ENCODE results near the gene KCNK6.

Gene KCNK6

GRCh38 chr19:38308006-38308766 is 11.5 kb upstream of the KCNK6 start:
- H3K4me1 Mint-ChIP-seq (ENCODE audit: low read depth), result peaks cover 2% of the 10 kb centered on the region
- no peaks in the 10 kb centered on the region for H3K27me3 Mint-ChIP-seq
- no peaks in the 10 kb centered on the region for H3K9me3 Mint-ChIP-seq (ENCODE audit: low read depth)
- H3K27ac Mint-ChIP-seq, result no peak overlapping the region
- peaks cover 3% of the 10 kb centered on the region for H3K36me3 Mint-ChIP-seq
- no peak overlapping the region for H3K4me3 Mint-ChIP-seq

- no peak overlapping the region for H3K4me3 Mint-ChIP-seq
- H3K9me3 Mint-ChIP-seq (ENCODE audit: low read depth), result no peaks in the 10 kb centered on the region
- no peak overlapping the region for H3K27ac Mint-ChIP-seq
- peaks cover 3% of the 10 kb centered on the region for H3K36me3 Mint-ChIP-seq
- peaks cover 2% of the 10 kb centered on the region for H3K4me1 Mint-ChIP-seq (ENCODE audit: low read depth)
- H3K27me3 Mint-ChIP-seq, result no peaks in the 10 kb centered on the region
Measured at GRCh38 chr19:38308926-38309614, 10.6 kb upstream of the KCNK6 start.

GRCh38 chr19:38309615-38310278 is 9.9 kb upstream of the KCNK6 start:
- Mint-ChIP-seq H3K36me3 (peaks cover 3% of the 10 kb centered on the region), H3K27me3 (no peaks in the 10 kb centered on the region), H3K4me3 (no peak overlapping the region), H3K9me3 (ENCODE audit: low read depth) (no peaks in the 10 kb centered on the region), H3K27ac (no peak overlapping the region), H3K4me1 (ENCODE audit: low read depth) (peaks cover 2% of the 10 kb centered on the region)

DNA sequence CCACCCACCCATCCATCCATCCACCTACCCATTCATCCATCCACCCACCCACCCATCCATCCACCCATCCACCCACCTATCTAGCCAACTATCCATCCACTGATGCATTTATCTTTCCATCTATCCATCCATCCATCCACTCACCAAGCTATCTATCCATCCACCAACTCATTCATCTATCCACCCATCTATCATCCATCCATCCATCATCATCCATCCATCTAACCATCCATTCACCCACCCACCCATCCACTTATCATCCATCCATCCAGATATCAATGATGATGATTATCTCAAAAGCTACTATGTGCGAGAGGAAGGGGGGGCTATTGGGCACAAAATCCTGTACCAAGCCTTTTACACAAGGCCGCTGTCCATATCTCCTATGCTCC is 9.4 kb upstream of the KCNK6 start:
- no peak overlapping the region for H3K27ac Mint-ChIP-seq

DNA sequence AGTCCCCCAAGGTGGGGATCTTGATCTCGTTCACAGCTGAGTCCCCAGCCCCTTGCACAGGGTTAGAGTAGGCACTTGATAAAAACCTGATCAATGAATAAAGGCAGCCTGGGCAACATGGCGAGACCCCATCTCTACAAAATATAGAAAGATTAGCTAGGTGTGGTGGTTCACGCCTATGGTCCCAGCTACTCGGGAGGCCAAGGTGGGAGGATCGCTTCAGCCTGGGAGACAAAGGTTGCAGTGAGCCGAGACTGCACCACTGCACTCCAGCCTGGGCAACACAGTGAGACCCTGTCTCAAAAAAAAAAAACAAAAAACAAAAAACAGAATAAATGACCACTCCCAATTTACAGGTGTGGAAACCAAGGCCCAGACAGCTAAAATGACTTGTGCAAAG is 8.7 kb upstream of the KCNK6 start:
- H3K4me1 Mint-ChIP-seq (ENCODE audit: low read depth), result peaks cover 4% of the 10 kb centered on the region
- peaks cover 3% of the 10 kb centered on the region for H3K36me3 Mint-ChIP-seq
- H3K27ac Mint-ChIP-seq, result no peak overlapping the region

More for the DNA sequence above, 9.4 kb upstream of the KCNK6 start:
- peaks cover 4% of the 10 kb centered on the region for H3K4me1 Mint-ChIP-seq (ENCODE audit: low read depth)
- H3K36me3 Mint-ChIP-seq, result peaks cover 3% of the 10 kb centered on the region
- no peaks in the 10 kb centered on the region for H3K9me3 Mint-ChIP-seq (ENCODE audit: low read depth)
- no peaks in the 10 kb centered on the region for H3K27me3 Mint-ChIP-seq
- H3K4me3 Mint-ChIP-seq, result no peak overlapping the region

GRCh38 chr19:38315657-38316476 is 3.8 kb upstream of the KCNK6 start, which contains the start of gene YIF1B:
TSS of gene YIF1B (minus strand) at chr19:38315947. CDS start at chr19:38315917, 30 bp downstream.
- no peaks in the 10 kb centered on the region for H3K9me3 Mint-ChIP-seq (ENCODE audit: low read depth)
- H3K27me3 Mint-ChIP-seq, result no peaks in the 10 kb centered on the region
- H3K4me1 Mint-ChIP-seq (ENCODE audit: low read depth), result peaks cover 26% of the 10 kb centered on the region
- no peaks in the 10 kb centered on the region for H3K36me3 Mint-ChIP-seq
- peak within 1 kb of the TSS; percentile 93 for H3K4me3 Mint-ChIP-seq
- H3K27ac Mint-ChIP-seq, result peak within 1 kb of the TSS; percentile 88

More for the DNA sequence above, 8.7 kb upstream of the KCNK6 start:
- Mint-ChIP-seq H3K4me3 (no peak overlapping the region), H3K9me3 (ENCODE audit: low read depth) (no peaks in the 10 kb centered on the region), H3K27me3 (no peaks in the 10 kb centered on the region)

GRCh38 chr19:38316477-38317067 is 3.1 kb upstream of the KCNK6 start:
- Mint-ChIP-seq H3K27me3 (no peaks in the 10 kb centered on the region), H3K36me3 (no peaks in the 10 kb centered on the region), H3K4me3 (peak overlapping the region; percentile 93), H3K9me3 (ENCODE audit: low read depth) (no peaks in the 10 kb centered on the region), H3K27ac (peak overlapping the region; percentile 88), H3K4me1 (ENCODE audit: low read depth) (peaks cover 32% of the 10 kb centered on the region)

DNA sequence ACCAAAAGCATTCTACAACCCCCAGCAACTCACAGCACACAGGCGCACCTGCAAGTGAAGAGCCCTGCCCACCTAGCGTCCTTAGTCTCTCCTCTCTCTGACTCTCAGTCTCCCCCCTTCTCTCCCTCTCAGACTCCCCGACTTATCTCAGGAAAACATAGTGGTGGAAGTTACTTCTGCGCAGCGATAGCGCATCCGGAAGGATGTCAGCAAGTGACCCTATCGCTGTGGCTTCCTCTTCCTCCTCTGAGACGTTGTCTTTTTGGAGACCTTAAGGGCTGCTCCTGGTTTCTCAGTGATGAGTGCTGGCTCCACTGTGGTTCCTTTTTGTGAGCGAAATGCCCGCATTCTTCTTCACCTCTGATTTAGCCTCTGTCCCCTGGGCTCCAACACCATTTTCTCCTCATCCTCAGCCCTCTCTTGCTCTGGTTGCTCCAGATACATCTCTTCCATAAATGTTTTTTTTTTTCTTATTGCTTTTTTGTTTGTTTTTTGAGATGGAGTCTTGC is 2.5 kb upstream of the KCNK6 start:
- H3K9me3 Mint-ChIP-seq (ENCODE audit: low read depth), result no peaks in the 10 kb centered on the region
- H3K27me3 Mint-ChIP-seq, result no peaks in the 10 kb centered on the region
- peak overlapping the region; percentile 83 for H3K27ac Mint-ChIP-seq
- H3K36me3 Mint-ChIP-seq, result peaks cover 1% of the 10 kb centered on the region
- peak overlapping the region; percentile 93 for H3K4me3 Mint-ChIP-seq
- peaks cover 38% of the 10 kb centered on the region for H3K4me1 Mint-ChIP-seq (ENCODE audit: low read depth)

DNA sequence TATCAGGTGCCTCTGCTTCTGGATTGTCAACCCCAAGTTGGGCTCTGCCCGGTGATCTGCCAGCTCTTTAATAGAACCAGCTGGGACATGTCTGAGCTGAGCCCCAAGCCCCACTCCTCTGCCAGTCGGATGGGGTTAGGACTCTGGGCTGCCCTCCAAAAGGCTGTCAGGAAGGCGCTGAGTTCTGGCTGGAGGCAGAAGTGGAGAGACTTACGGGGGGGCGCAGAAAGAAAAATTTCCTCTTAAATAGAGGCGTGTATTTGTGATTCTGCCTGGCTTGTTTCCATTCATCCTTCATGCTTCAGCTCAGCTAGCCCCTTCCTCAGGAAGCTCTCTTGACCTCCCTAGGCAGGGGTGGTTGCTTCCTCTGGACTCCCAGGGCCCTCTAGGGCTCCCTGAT is 985 bp upstream of the KCNK6 start:
- peaks cover 2% of the 10 kb centered on the region for H3K36me3 Mint-ChIP-seq

GRCh38 chr19:38320969-38321339 is 1.3 kb downstream of the KCNK6 start:
- Mint-ChIP-seq H3K4me3 (peak overlapping the region; percentile 87), H3K36me3 (peaks cover 3% of the 10 kb centered on the region), H3K9me3 (ENCODE audit: low read depth) (no peaks in the 10 kb centered on the region), H3K27ac (no peak overlapping the region), H3K4me1 (ENCODE audit: low read depth) (peaks cover 37% of the 10 kb centered on the region), H3K27me3 (no peaks in the 10 kb centered on the region)

More for the DNA sequence above, 985 bp upstream of the KCNK6 start:
- Mint-ChIP-seq H3K9me3 (ENCODE audit: low read depth) (no peaks in the 10 kb centered on the region), H3K4me1 (ENCODE audit: low read depth) (peaks cover 39% of the 10 kb centered on the region), H3K4me3 (peak overlapping the region; percentile 57), H3K27me3 (no peaks in the 10 kb centered on the region), H3K27ac (no peak overlapping the region)

DNA sequence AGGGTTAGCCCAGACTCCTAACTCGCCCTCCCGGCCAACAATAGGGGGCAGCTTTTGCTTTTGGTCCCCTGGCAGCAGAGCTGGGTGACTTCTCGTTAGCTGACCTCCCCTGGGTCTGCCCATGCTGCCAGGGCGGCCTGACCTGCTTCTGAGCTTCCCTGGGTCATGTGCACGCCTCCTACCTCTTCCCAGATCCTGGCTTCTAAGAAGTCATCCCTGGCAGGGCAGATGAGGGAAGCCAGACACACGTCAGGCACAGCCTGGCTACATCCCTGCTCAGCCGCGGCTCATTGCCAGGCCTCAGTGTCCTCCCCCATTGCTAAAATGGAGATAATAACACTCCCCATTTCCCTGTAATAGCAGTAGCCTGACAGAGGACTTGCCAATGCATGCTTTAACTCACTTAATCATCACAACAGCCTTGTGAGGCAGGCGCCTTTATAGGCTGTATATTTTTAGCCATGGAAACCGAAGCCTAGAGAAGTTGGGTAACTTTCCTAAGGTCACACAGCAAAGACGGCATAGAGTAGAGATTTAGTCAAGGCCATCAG is 2.1 kb downstream of the KCNK6 start:
- H3K4me3 Mint-ChIP-seq, result peak overlapping the region; percentile 87
- H3K27ac Mint-ChIP-seq, result peak overlapping the region; percentile 76
- no peaks in the 10 kb centered on the region for H3K27me3 Mint-ChIP-seq
- H3K4me1 Mint-ChIP-seq (ENCODE audit: low read depth), result peaks cover 33% of the 10 kb centered on the region
- H3K36me3 Mint-ChIP-seq, result peaks cover 4% of the 10 kb centered on the region
- no peaks in the 10 kb centered on the region for H3K9me3 Mint-ChIP-seq (ENCODE audit: low read depth)

DNA sequence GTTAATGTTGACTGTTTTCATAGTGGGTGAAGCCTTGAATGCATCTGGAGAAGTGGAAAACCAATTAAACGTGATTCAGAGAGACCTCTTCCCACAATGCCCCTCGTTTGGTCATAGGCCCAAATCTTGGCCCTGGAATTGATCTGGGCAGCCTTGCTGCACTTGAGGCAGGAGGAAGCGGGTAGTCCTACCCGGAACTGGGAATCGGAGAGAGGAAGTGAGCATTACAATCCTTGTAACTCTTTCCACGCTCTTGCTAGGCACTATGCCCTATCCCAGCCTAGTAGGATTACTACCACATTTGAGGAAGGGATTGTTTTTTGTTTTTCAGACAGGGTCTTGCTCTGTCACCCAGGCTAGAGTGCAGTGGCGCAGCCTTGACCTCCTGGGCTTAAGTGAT is 3.6 kb downstream of the KCNK6 start:
- Mint-ChIP-seq H3K4me3 (no peak overlapping the region), H3K27ac (no peak overlapping the region), H3K9me3 (ENCODE audit: low read depth) (no peaks in the 10 kb centered on the region), H3K4me1 (ENCODE audit: low read depth) (peaks cover 25% of the 10 kb centered on the region), H3K27me3 (no peaks in the 10 kb centered on the region), H3K36me3 (peaks cover 4% of the 10 kb centered on the region)

DNA sequence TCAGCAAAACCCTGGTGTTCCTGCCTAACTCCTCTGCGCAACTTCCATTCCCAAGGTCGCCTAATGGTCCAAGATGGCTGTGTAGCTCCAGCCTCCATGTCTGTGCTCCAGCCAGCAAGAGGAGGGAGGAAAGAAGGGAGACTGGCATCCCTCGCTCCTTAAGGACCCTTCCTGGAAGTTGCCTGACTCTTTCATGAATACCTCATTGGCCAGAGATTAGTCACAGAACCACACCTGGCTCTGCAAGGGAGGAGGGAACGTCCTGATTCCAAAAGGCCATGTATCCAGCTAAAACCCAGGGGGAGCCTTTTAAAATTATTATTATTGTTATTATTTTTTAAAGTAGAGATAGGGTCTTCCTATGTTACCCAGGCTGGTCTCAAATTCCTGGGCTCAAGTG is 4.8 kb downstream of the KCNK6 start:
- peaks cover 4% of the 10 kb centered on the region for H3K36me3 Mint-ChIP-seq
- H3K4me1 Mint-ChIP-seq (ENCODE audit: low read depth), result peaks cover 18% of the 10 kb centered on the region
- no peak overlapping the region for H3K27ac Mint-ChIP-seq
- no peaks in the 10 kb centered on the region for H3K27me3 Mint-ChIP-seq
- H3K9me3 Mint-ChIP-seq (ENCODE audit: low read depth), result no peaks in the 10 kb centered on the region
- H3K4me3 Mint-ChIP-seq, result no peak overlapping the region

- Mint-ChIP-seq H3K27ac (no peak overlapping the region), H3K36me3 (peaks cover 4% of the 10 kb centered on the region), H3K4me1 (ENCODE audit: low read depth) (peaks cover 7% of the 10 kb centered on the region), H3K27me3 (no peaks in the 10 kb centered on the region), H3K4me3 (no peak overlapping the region), H3K9me3 (ENCODE audit: low read depth) (no peaks in the 10 kb centered on the region)
Measured at GRCh38 chr19:38326591-38326990, 6.9 kb downstream of the KCNK6 start.

All from activated naive CD8-positive, alpha-beta T cell (primary cell).